Heart right ventricle (tissue), 16 donors: ENCODE data around the gene RHO. TPM values are rescaled to one million over a fixed set of nuclear protein-coding genes. Genes with fewer than 3 reads are reported as not detected.

Experiments used
- ATAC-seq, 8 donors: fragments of 200-7000 bp; cut with Tn5 transposase; one replicate each; pipeline ENCODE4 v1.9.1; 2020; ENCODE audit warnings: mild to moderate bottlenecking in 8 of 8, moderate library complexity in 8 of 8, moderate number of reproducible peaks in 1 of 8
- DNase-seq, 2 donors: peaks; one replicate each; pipeline ENCODE4 v3.0.0-alpha.2; 2020
- H3K27ac ChIP-seq, 10 donors: fragments of 200-600 bp; sonication (generic) in 2 of 10; one replicate each; pipeline versions ENCODE4 v1.5.0 to v1.8.0; 2020 to 2022; ENCODE audit warnings: mild to moderate bottlenecking in 3 of 10
- H3K27me3 ChIP-seq, 7 donors: fragments of 200-600 bp; one replicate each; pipeline ENCODE4 v1.8.0; 2021 to 2022; ENCODE audit warnings: mild to moderate bottlenecking in 2 of 7
- H3K36me3 ChIP-seq, 9 donors: fragments of 200-600 bp; sonication (generic) in 1 of 9; one replicate each; pipeline versions ENCODE4 v1.5.0 to v1.8.0; 2020 to 2022; ENCODE audit warnings: mild to moderate bottlenecking in 2 of 9
- H3K4me1 ChIP-seq, 9 donors: fragments of 200-600 bp; sonication (generic) in 1 of 9; one replicate each; pipeline versions ENCODE4 v1.5.0 to v1.8.0; 2020 to 2022; ENCODE audit warnings: mild to moderate bottlenecking in 4 of 9
- H3K4me3 ChIP-seq, 10 donors: fragments of 200-600 bp; sonication (generic) in 2 of 10; one replicate each; pipeline versions ENCODE4 v1.5.0 to v1.8.0; 2020 to 2022; ENCODE audit warnings: mild to moderate bottlenecking in 7 of 10, moderate library complexity in 2 of 10
- H3K9me3 ChIP-seq, 11 donors: fragments of 200-600 bp in 10 of 11; sonication (generic) in 2 of 11; one replicate each; pipeline versions ENCODE4 v1.5.0 to v1.8.0; 2013 to 2022; ENCODE audit warnings: mild to moderate bottlenecking in 2 of 11, control low read depth in 1 of 11, moderate library complexity in 1 of 11
- CTCF ChIP-seq, 9 donors: fragments of 200-600 bp; sonication (generic) in 2 of 9; IDR thresholded peaks; one replicate each; pipeline versions ENCODE4 v1.5.0 to v1.8.0; 2021 to 2022; ENCODE audit warnings: antibody characterized with exemption in 9 of 9, mild to moderate bottlenecking in 5 of 9, moderate library complexity in 1 of 9
- WGBS, 2 donors: extraction: QIAGEN DNeasy Blood & Tissue Kit; methylation state at CpG; one replicate each; pipeline ENCODE4 v1.1.7; 2013; ENCODE audit warnings: inconsistent platforms in 1 of 2; 5-methylcytosine and 5-hydroxymethylcytosine counted together
- intact Hi-C, 10 donors: fragments of 100-400 bp; cut with DNase I; formaldehyde crosslinking; loops; one replicate each; pipeline versions ENCODE4 v1.11.1 to v1.14.2; 2022
- polyA plus RNA-seq, 2 donors: library from polyadenylated mRNA; stranded (reverse); fragments of 200-250 nt; gene quantifications; one replicate each; pipeline ENCODE4 v1.2.3, GENCODE V29; 2013
- total RNA-seq, 10 donors: library from RNA; stranded (reverse); fragmentation: NEBNext Ultra II Directional in 3 of 10; extraction: Animal tissue kit (Norgen Biotek cat#: 25700) in 3 of 10; gene quantifications; one replicate each; pipeline versions ENCODE4 v1.2.1 to v1.2.4, GENCODE V29; 2021 to 2023
- donor health status: Arrhythmogenic right ventricular cardiomyopathy.
- donor health status: ischemic (EF 13 %, LVEDD 7.1; RV severe dilation, severe dysfunction).
- donor health status: healthy with polysubstance abuse.
- donor health status: DM: no; HTN: yes; CAD: no.
- donor health status: DM: no; HTN: no; CAD: no.
- donor health status: ischemic (EF 25% LVEDD 6.9; RV normal size, moderate dysfunction).
- donor health status: ischemic (EF 25% LVEDD 5.7; RV mildly dilated, moderate dysfunction).
- donor health status: healthy.
- donor health status: DM: yes; HTN: yes; CAD: no.
- donor health status: Ischemic cardiomyopathy.
- donor health status: ischemic (EF 35%, LVEDD 5.7; RV mildly dilated, moderate dysfunction).
- donor health status: nonischemic (EF 11% LVEDD 7.7; RV severe dilation, severe dysfunction).
- donor health status: DM: yes; HTN: yes; CAD: no.
- donor health status: PGD.
- donor health status: ischemic (EF 29% LVEDD 5.4; RV normal size, mild dysfunction).
- donor health status: nonischemic (EF 23%, LVEDD 6.1; RV moderate dilation, normal function).

RHO gene
- total and polyA plus RNA-seq, 12 donors: not detected

GRCh38 chr3:129539206-129539605, 10.8 kb downstream of the RHO start:
- no peaks in the 10 kb centered on the region for H3K27me3 ChIP-seq
- H3K4me3 ChIP-seq: no peak overlapping the region
- intact Hi-C loops: no loop called here
- peaks cover 0 to 6% (median 0%) of the 10 kb centered on the region in 9 donors for H3K4me1 ChIP-seq
- no peaks in the 10 kb centered on the region for H3K36me3 ChIP-seq
- DNase-seq (no peak), ATAC-seq (no peak)
- no peak overlapping the region for H3K27ac ChIP-seq
- H3K9me3 ChIP-seq: no peaks in the 10 kb centered on the region
- TF ChIP-seq CTCF (IDR thresholded peaks at IDR 0.05): no peak
- WGBS, 2 donors: 85 to 91% methylated on average over 8 of the region's 8 CpGs

GRCh38 chr3:129540776-129541516, 12.5 kb downstream of the RHO start:
- no peaks in the 10 kb centered on the region for H3K36me3 ChIP-seq
- no peaks in the 10 kb centered on the region for H3K27me3 ChIP-seq
- intact Hi-C loops: no loop called here
- peaks cover 0 to 6% (median 0%) of the 10 kb centered on the region in 9 donors for H3K4me1 ChIP-seq
- no peak for TF ChIP-seq CTCF (IDR thresholded peaks at IDR 0.05)
- no peak for ATAC-seq
- H3K4me3 ChIP-seq: no peak overlapping the region
- H3K9me3 ChIP-seq: no peaks in the 10 kb centered on the region
- no peak overlapping the region for H3K27ac ChIP-seq
- WGBS, 2 donors: 88 to 90% methylated on average over 11 of the region's 11 CpGs
- DNase-seq: no peak

GRCh38 chr3:129542747-129543146, 14.3 kb downstream of the RHO start:
- no peak overlapping the region for H3K4me3 ChIP-seq
- intact Hi-C loops: no loop called here
- DNase-seq (no peak), ATAC-seq (no peak)
- peaks cover 0 to 6% (median 0%) of the 10 kb centered on the region in 9 donors for H3K4me1 ChIP-seq
- WGBS, 2 donors: 98 to 99% methylated on average over 5 of the region's 5 CpGs
- no peak for TF ChIP-seq CTCF (IDR thresholded peaks at IDR 0.05)
- H3K27me3 ChIP-seq: no peaks in the 10 kb centered on the region
- no peak overlapping the region for H3K27ac ChIP-seq
- H3K36me3 ChIP-seq: no peaks in the 10 kb centered on the region
- H3K9me3 ChIP-seq: no peaks in the 10 kb centered on the region

- Histone ChIP-seq H3K27me3 (no peaks in the 10 kb centered on the region), H3K4me1 (peaks cover 0 to 6% (median 0%) of the 10 kb centered on the region in 9 donors), H3K36me3 (no peaks in the 10 kb centered on the region), H3K4me3 (no peak within 1 kb of the TSS), H3K9me3 (no peaks in the 10 kb centered on the region), H3K27ac (no peak within 1 kb of the TSS)
- no peak for ATAC-seq
- intact Hi-C loops: no loop called here
- DNase-seq: no peak
- WGBS, 2 donors: 90 to 92% methylated on average over 16 of the region's 16 CpGs
- TF ChIP-seq CTCF (IDR thresholded peaks at IDR 0.05): no peak
Observed at GRCh38 chr3:129543156-129543790, 14.8 kb downstream of the RHO start, which contains the start of gene H1-8. Gene H1-8 (plus strand): TSS chr3:129543175. CDS start chr3:129543219, 44 bp downstream.
